Sigmoid colon (tissue), 7 donors: ENCODE measurements around the gene IREB2. TPM values are rescaled to one million over a fixed set of nuclear protein-coding genes. Genes with fewer than 3 reads are reported as not detected.

Source experiments
- DNase-seq: peaks from one replicate; pipeline ENCODE4 v3.0.0-alpha.2; 2019
- H3K27ac ChIP-seq, 4 donors: fragments of 200-600 bp; sonication (generic); one replicate each; pipeline ENCODE4 v1.5.1; 2016 to 2019; ENCODE audit warnings: mild to moderate bottlenecking in 1 of 4
- H3K27me3 ChIP-seq, 3 donors: fragments of 200-600 bp; sonication (generic); one replicate each; pipeline ENCODE4 v1.5.1; 2019; ENCODE audit warnings: mild to moderate bottlenecking in 1 of 3
- H3K36me3 ChIP-seq, 4 donors: fragments of 200-600 bp; sonication (generic); one replicate each; pipeline ENCODE4 v1.5.1; 2016 to 2019
- H3K4me1 ChIP-seq, 4 donors: fragments of 200-600 bp; sonication (generic); one replicate each; pipeline ENCODE4 v1.5.1; 2017 to 2019
- H3K4me3 ChIP-seq, 4 donors: fragments of 200-600 bp; sonication (generic); one replicate each; pipeline ENCODE4 v1.5.1; 2017 to 2019; ENCODE audit warnings: mild to moderate bottlenecking in 2 of 4, moderate library complexity in 1 of 4
- H3K9me3 ChIP-seq, 4 donors: fragments of 200-600 bp in 3 of 4; sonication (generic) in 3 of 4; one replicate each; pipeline versions ENCODE4 v1.5.1 to v1.6.1; 2013 to 2019
- EP300 ChIP-seq, 4 donors: sonication (generic); formaldehyde crosslinking; IDR thresholded peaks; one replicate each; pipeline ENCODE4 v1.6.1; 2017; ENCODE audit warnings: antibody characterized with exemption in 4 of 4
- POLR2A ChIP-seq, 2 donors: fragments of 450-650 bp; IDR thresholded peaks; one replicate each; pipeline ENCODE4 v1.6.1; 2016; ENCODE audit warnings: antibody characterized with exemption in 2 of 2, mild to moderate bottlenecking in 2 of 2, moderate library complexity in 2 of 2
- POLR2AphosphoS5 ChIP-seq, 4 donors: sonication (generic); formaldehyde crosslinking; IDR thresholded peaks; one replicate each; pipeline ENCODE4 v1.6.1; 2017; ENCODE audit warnings: antibody characterized with exemption in 4 of 4
- WGBS, 2 donors: extraction: QIAGEN DNeasy Blood & Tissue Kit; methylation state at CpG; one replicate each; pipeline ENCODE4 v1.1.7; 2013; 5-methylcytosine and 5-hydroxymethylcytosine counted together
- intact Hi-C: fragments of 100-400 bp; cut with DNase I; formaldehyde crosslinking; loops from one replicate; pipeline ENCODE4 v1.15.1; 2023
- polyA plus RNA-seq, 3 donors: library from polyadenylated mRNA; stranded (reverse); fragments of 200-250 nt; gene quantifications; one replicate each; pipeline ENCODE4 v1.2.3, GENCODE V29; 2013
- total RNA-seq, 4 donors: library from RNA; depleted of rRNA; stranded (reverse); fragments of >200 nt; gene quantifications; one replicate each; pipeline ENCODE4 v1.1.0, GENCODE V29; 2016
- TF ChIP-seq, protein P1 (sequence below), 4 experiments: fragments of 450-650 bp in 3 of 4; fragments of 200-600 bp in 1 of 4; IDR thresholded peaks; one replicate each; pipeline ENCODE4 v1.5.1; 2016 to 2019; ENCODE audit warnings: antibody characterized with exemption in 4 of 4, mild to moderate bottlenecking in 3 of 4, moderate library complexity in 2 of 4
- donor health status: healthy with polysubstance abuse.
- donor health status: Bipolar disorder and iron deficiency.
- donor health status: healthy.

Gene IREB2
- total and polyA plus RNA-seq, 7 donors: 12.6 to 42.1 (median 28.4) TPM

DNA sequence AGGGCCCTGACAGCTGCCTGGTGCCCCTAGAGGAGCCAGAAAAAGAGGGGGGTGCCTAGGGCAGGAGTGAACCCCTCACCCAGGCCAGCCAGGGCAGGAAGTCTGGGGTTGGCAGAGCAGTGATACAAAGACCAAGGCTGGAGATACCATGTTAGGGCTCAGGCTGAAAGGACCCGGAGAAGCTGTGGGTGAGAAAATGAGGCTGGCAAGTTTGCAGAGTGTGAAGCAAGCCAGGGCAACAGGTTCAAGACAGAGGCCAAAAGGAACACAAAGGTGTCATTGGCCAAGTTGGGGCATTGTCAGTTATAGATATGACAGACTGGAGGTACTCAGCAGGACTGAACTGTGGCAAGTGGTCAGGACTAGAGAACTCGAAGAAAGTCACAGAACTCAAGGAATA is 40.6 kb upstream of the IREB2 start:
- WGBS, 2 donors: 91 to 94% methylated on average over 2 of the region's 2 CpGs
- no peak for TF ChIP-seq POLR2AphosphoS5 (IDR thresholded peaks at IDR 0.05)
- TF ChIP-seq, protein P1, sequence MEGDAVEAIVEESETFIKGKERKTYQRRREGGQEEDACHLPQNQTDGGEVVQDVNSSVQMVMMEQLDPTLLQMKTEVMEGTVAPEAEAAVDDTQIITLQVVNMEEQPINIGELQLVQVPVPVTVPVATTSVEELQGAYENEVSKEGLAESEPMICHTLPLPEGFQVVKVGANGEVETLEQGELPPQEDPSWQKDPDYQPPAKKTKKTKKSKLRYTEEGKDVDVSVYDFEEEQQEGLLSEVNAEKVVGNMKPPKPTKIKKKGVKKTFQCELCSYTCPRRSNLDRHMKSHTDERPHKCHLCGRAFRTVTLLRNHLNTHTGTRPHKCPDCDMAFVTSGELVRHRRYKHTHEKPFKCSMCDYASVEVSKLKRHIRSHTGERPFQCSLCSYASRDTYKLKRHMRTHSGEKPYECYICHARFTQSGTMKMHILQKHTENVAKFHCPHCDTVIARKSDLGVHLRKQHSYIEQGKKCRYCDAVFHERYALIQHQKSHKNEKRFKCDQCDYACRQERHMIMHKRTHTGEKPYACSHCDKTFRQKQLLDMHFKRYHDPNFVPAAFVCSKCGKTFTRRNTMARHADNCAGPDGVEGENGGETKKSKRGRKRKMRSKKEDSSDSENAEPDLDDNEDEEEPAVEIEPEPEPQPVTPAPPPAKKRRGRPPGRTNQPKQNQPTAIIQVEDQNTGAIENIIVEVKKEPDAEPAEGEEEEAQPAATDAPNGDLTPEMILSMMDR (IDR thresholded peaks at IDR 0.05): no peak
- no peak for TF ChIP-seq EP300 (IDR thresholded peaks at IDR 0.05)
- TF ChIP-seq POLR2A (IDR thresholded peaks at IDR 0.05): no peak
- Histone ChIP-seq H3K9me3 (no peaks in the 10 kb centered on the region), H3K4me3 (no peak overlapping the region), H3K27ac (peak overlapping the region in 2 of 4 donors; percentile 53 to 57), H3K27me3 (peaks cover 0 to 5% (median 0%) of the 10 kb centered on the region in 3 donors), H3K36me3 (no peaks in the 10 kb centered on the region), H3K4me1 (peaks cover 0 to 11% (median 7%) of the 10 kb centered on the region in 4 donors)
- intact Hi-C loops: loop anchor here (1.0 kb wide), 1 partner anchor 85 kb away; no protein-coding TSS in a partner anchor
- DNase-seq: no peak

DNA sequence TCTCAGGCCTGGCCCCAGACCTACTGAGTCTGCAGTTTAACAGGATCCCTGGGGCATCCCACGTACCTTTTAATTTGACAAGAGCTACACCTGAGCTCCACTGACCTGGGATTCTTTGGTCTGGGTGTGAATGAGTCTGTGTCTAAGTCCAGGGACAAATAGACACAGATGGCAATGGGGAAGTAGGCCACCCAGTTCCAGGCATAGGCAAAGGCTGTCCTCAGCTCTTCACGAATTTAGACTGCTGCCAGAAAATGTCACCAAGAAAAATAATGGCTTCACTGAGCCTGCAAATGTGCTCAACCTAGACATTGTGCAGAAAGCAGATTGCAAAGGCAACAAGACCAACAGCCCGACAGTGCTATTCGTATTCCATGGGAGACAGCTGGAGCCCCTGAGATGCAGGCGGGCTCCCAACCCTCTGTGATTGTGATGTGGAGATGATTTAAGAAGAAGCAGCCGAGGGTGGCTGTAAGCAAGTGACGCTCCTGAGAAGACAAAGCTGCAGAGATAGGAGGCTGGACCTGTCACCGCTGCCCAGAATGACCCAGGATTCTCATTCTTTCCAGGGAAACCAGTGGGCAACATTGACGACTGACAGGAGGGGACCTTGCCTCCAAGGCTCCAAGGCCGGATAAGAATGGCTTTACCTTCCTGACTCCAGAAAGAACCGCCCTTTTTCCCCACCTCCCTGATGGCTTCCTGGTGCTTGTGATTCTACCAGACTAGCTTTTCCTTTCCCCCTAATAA is 39.8 kb upstream of the IREB2 start:
- Histone ChIP-seq H3K36me3 (no peaks in the 10 kb centered on the region), H3K4me3 (no peak overlapping the region), H3K27me3 (peaks cover 0 to 5% (median 0%) of the 10 kb centered on the region in 3 donors), H3K9me3 (no peaks in the 10 kb centered on the region), H3K27ac (no peak overlapping the region), H3K4me1 (peaks cover 0 to 11% (median 7%) of the 10 kb centered on the region in 4 donors)
- intact Hi-C loops: no loop called here
- 91 to 92% methylated on average over 11 of the region's 11 CpGs for WGBS, 2 donors
- TF ChIP-seq POLR2A (IDR thresholded peaks at IDR 0.05): no peak
- no peak for TF ChIP-seq POLR2AphosphoS5 (IDR thresholded peaks at IDR 0.05)
- TF ChIP-seq EP300 (IDR thresholded peaks at IDR 0.05): no peak
- TF ChIP-seq, protein P1 (IDR thresholded peaks at IDR 0.05): no peak
- no peak for DNase-seq

DNA sequence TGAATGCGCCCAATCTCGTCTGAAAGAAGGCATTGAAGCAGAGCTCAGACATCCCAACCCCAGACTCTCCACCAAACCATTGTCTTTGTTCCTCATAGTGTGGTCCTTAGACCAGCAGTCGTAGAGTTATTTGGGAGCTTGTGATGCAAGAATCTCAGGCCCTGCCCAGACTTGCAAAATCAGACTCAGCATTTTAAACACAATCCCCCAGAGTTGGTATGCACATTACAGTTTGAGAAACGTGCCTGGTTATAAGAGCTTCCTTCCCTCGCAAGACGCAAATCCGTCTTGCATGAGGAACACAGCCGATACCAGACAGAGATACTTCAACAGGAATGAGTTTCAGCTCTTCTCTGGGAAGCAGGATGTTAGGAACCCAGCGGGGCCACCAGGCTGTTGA is 38.9 kb upstream of the IREB2 start:
- intact Hi-C loops: no loop called here
- TF ChIP-seq POLR2AphosphoS5 (IDR thresholded peaks at IDR 0.05) (no peak), POLR2A (IDR thresholded peaks at IDR 0.05) (no peak), EP300 (IDR thresholded peaks at IDR 0.05) (no peak)
- TF ChIP-seq, protein P1 (IDR thresholded peaks at IDR 0.05): no peak
- H3K9me3 ChIP-seq: no peaks in the 10 kb centered on the region

DNA sequence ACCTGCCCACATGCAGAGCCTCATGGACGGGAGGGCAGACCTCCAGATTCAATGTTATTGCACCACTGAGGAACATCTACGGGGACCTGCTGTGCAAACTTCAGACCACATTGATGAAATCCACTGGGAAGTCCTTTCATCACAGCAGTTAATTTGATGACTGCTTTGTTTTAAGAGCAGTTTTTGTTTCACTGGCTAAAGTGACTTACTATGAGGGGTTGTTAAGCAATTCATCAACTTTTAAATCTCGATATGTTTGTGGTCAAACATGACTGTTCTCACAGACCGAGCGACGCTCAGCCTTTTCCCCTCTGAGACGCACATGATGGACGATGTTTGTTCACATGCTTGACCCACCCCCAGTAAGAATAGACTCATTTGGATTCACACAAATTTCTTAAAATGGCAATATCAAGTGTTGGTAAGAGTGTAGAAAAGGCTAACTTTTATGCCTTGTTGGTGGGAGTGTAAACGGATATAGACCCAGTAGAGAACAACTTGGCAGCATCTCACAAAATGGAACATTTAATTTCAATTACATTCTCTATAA is 35.9 kb upstream of the IREB2 start:
- intact Hi-C loops: no loop called here
- peaks cover 0 to 5% (median 3%) of the 10 kb centered on the region in 4 donors for H3K4me1 ChIP-seq
- no peaks in the 10 kb centered on the region for H3K36me3 ChIP-seq
- H3K9me3 ChIP-seq: no peaks in the 10 kb centered on the region
- peaks cover 0 to 18% (median 0%) of the 10 kb centered on the region in 3 donors for H3K27me3 ChIP-seq
- no peak for DNase-seq
- 81 to 87% methylated on average over 9 of the region's 9 CpGs for WGBS, 2 donors
- no peak overlapping the region for H3K4me3 ChIP-seq
- H3K27ac ChIP-seq: no peak overlapping the region
- TF ChIP-seq EP300 (IDR thresholded peaks at IDR 0.05) (no peak), POLR2A (IDR thresholded peaks at IDR 0.05) (no peak), POLR2AphosphoS5 (IDR thresholded peaks at IDR 0.05) (no peak)
- TF ChIP-seq, protein P1 (IDR thresholded peaks at IDR 0.05): no peak

More for the DNA sequence above, 38.9 kb upstream of the IREB2 start:
- DNase-seq: no peak
- Histone ChIP-seq H3K27ac (no peak overlapping the region), H3K4me1 (peaks cover 0 to 11% (median 7%) of the 10 kb centered on the region in 4 donors), H3K27me3 (peaks cover 0 to 5% (median 0%) of the 10 kb centered on the region in 3 donors), H3K4me3 (no peak overlapping the region), H3K36me3 (no peaks in the 10 kb centered on the region)
- 83 to 87% methylated on average over 9 of the region's 9 CpGs for WGBS, 2 donors
